DOHH2 (cell line): ENCODE data around the gene PPP3CA.

ENCODE experiments used
- CTCF ChIP-seq: fragments of 200-600 bp; sonication (generic); IDR thresholded peaks from one replicate; pipeline ENCODE4 v1.5.1; 2014; ENCODE audit warnings: antibody characterized with exemption, mild to moderate bottlenecking, low read depth, low read length; ENCODE audit not compliant: poor library complexity, severe bottlenecking
- EZH2phosphoT487 ChIP-seq: fragments of 200-600 bp; sonication (generic); IDR thresholded peaks from 2 replicates; pipeline ENCODE4 v1.6.1; 2017; ENCODE audit warnings: borderline replicate concordance, mild to moderate bottlenecking, antibody characterized with exemption, low read length, moderate library complexity, mixed read lengths

- TF ChIP-seq CTCF (no peak), EZH2phosphoT487 (no peak)
These were observed 246.3 kb downstream of the PPP3CA start for GRCh38 chr4:101101072-101101471.
